NCI-H82 treated with DMSO at 0.1 percent for 48 hours (cell line): ENCODE data around the gene TP53BP1.

Experiments
- DNase-seq: peaks from one replicate; lab custom pipeline; 2025; ENCODE audit not compliant: unreplicated experiment; lab: John Stamatoyannopoulos, UW

The TP53BP1 gene

GRCh38 chr15:43370310-43370974, 122.5 kb downstream of the TP53BP1 start:
- no peak for DNase-seq

GRCh38 chr15:43361313-43361903, 131.5 kb downstream of the TP53BP1 start:
- no peak for DNase-seq

- DNase-seq: no peak
Measured at GRCh38 chr15:43360821-43361220, 132.1 kb downstream of the TP53BP1 start.
